Activated gamma-delta T cell treated with anti-CD3 and anti-CD28 coated beads, Interleukin-2, amount 50 U/mL, for 16 hours (primary cell): Measurements from ENCODE around the gene TSKU.

Experiments
- DNase-seq: peaks from one replicate; pipeline ENCODE4 v3.0.0-alpha.2; 2020; ENCODE audit warnings: low read depth

TSKU gene

GRCh38 chr11:76770642-76771445 lies 12.3 kb upstream of the TSKU start:
- no peak for DNase-seq

GRCh38 chr11:76771446-76772099 lies 11.6 kb upstream of the TSKU start:
- no peak for DNase-seq

- DNase-seq = no peak
Measured at GRCh38 chr11:76772100-76772782, 10.9 kb upstream of the TSKU start.

- DNase-seq = no peak
Measured at GRCh38 chr11:76772783-76773106, 10.4 kb upstream of the TSKU start.

- DNase-seq = no peak
Measured at GRCh38 chr11:76773921-76774361, 9.2 kb upstream of the TSKU start.

GRCh38 chr11:76776472-76776871 lies 6.7 kb upstream of the TSKU start:
- DNase-seq = no peak

- DNase-seq = no peak
Measured at GRCh38 chr11:76777305-76777704, 5.9 kb upstream of the TSKU start.

- DNase-seq = no peak
Measured at GRCh38 chr11:76777876-76778275, 5.3 kb upstream of the TSKU start.

- DNase-seq = no peak
Measured at GRCh38 chr11:76778874-76779273, 4.3 kb upstream of the TSKU start.

GRCh38 chr11:76781046-76781801 lies 1.9 kb upstream of the TSKU start:
- no peak for DNase-seq

GRCh38 chr11:76781807-76782530 lies 1.2 kb upstream of the TSKU start:
- no peak for DNase-seq

GRCh38 chr11:76782531-76783293 lies 444 bp upstream of the TSKU start:
- no peak for DNase-seq

GRCh38 chr11:76783896-76784813 lies 999 bp downstream of the TSKU start:
- DNase-seq = no peak

GRCh38 chr11:76785513-76785912 lies 2.4 kb downstream of the TSKU start:
- no peak for DNase-seq

- DNase-seq = no peak
Measured at GRCh38 chr11:76786016-76786415, 2.9 kb downstream of the TSKU start.

- no peak for DNase-seq
Measured at GRCh38 chr11:76786441-76787014, 3.4 kb downstream of the TSKU start.

GRCh38 chr11:76787271-76787670 lies 4.1 kb downstream of the TSKU start:
- DNase-seq = no peak

- DNase-seq = no peak
Measured at GRCh38 chr11:76787911-76788596, 4.9 kb downstream of the TSKU start.
